Stimulated activated CD4-positive, alpha-beta T cell treated with anti-CD3 and anti-CD28 coated beads, Interleukin-15, amount 100 ng/mL, for 24 hours (primary cell): ENCODE measurements around the gene OR8I2.
"Not testable (repeated sequence)": the region's sequence is repeated elsewhere in the genome, so short reads cannot be mapped to it uniquely, and the experiment has no call there.

Experiments
- DNase-seq: peaks from one replicate; pipeline ENCODE4 v3.0.0-alpha.2; 2020

The OR8I2 gene

GRCh38 chr11:56093008-56093407, at the start of gene OR8I2:
OR8I2 (plus strand) TSS chr11:56093308; CDS start chr11:56093308, 0 bp downstream.
- DNase-seq, result no peak

- DNase-seq, result no peak
Measured at GRCh38 chr11:56045538-56045937, 47.6 kb upstream of the OR8I2 start.

- DNase-seq, result no peak
Measured at GRCh38 chr11:56048480-56048879, 44.6 kb upstream of the OR8I2 start.

DNA sequence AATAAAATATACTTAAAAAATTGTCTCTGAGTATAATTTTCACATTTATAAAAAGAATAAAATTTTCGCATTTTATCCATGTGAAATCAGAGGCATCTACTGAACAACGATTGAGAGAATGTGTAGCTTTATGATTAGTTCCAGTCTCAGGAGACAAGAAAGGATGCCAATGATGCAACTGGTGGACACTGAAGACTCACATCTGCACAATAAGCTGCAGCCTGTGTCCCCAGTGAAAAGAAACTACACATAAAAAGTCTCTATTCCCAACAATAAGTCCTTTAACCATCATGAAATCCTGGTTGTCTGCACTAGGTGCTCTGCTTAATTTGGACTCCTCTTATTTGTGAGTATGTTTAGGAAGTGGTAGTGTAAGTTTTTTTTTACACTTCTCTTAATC, 43.6 kb upstream of the OR8I2 start:
- DNase-seq, result no peak

DNA sequence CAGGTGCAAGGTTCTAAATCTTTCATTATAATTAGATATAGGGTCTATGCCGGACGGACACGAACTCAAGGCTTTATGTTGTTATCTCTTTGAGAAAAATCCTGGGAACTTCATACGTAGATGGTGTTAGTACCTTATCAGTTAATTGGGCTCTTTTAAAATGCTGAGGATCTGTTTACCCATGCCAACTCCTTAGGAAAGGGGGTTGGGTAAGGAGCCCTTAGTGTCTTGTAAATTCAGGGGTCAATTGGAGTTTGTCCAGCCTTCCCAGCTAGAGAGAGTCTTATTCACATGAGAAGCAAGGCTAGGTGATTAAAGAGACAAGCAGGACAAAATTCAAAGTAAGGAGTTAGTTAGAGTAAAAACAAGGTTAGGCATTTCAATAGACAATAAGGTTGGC, 36.7 kb upstream of the OR8I2 start:
- not testable (repeated sequence) for DNase-seq

DNA sequence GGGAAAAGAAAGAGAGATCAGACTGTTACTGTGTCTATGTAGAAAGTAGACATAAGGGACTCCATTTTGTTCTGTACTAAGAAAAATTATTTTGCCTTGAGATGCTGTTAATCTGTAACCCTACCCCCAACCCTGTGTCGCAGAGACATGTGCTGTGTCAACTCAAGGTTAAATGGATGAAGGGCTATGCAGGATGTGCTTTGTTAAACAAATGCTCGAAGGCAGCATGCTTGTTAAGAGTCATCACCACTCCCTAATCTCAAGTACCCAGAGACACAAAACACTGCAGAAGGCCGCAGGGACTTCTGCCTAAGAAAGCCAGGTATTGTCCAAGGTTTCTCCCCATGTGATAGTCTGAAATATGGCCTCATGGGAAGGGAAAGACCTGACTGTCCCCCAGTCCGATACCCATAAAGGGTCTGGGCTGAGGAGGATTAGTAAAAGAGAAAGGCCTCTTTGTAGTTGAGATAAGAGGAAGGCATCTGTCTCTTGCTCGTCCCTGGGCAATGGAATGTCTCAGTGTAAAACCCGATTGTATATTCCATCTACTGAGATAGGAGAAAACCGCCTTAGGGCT, 35.4 kb upstream of the OR8I2 start:
- not testable (repeated sequence) for DNase-seq

DNA sequence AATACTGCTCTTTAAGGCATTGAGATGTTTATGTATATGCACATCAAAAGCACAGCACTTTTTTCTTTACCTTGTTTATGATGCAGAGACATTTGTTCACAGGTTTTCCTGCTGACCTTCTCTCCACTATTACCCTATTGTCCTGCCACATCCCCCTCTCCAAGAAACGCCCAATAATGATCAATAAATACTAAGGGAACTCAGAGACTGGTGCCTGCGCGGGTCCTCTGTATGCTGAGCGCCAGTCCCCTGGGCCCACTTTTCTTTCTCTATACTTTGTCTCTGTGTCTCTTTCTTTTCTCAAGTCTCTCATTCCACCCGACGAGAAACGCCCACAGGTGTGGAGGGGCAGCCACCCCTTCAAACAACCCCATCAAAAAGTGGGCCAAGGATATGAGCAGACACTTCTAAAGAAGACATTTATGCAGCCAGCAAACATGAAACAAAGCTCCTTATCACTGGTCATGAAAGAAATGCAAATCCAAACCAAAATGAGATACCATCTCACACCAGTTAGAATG, 34.8 kb upstream of the OR8I2 start:
- DNase-seq, result not testable (repeated sequence)

DNA sequence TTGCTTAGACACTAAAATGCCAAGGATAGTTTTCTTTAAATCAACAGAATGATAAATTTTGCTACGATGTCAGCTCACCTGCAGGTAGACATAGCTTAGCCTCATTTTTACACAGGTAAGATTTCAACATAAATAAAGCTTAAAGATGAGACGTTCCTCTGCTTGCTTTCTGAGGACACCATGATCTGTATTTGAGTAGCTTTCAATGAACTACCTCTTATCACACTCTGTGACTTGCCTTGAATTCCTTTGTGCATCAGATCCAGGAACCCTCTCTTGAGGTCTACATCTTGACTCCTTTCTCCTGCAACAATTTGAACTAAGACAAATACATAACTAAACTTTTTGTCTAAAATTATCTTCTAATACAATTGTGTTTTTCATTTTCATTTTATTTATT, 26.1 kb upstream of the OR8I2 start:
- no peak for DNase-seq

GRCh38 chr11:56089697-56090096, 3.4 kb upstream of the OR8I2 start:
- no peak for DNase-seq

DNA sequence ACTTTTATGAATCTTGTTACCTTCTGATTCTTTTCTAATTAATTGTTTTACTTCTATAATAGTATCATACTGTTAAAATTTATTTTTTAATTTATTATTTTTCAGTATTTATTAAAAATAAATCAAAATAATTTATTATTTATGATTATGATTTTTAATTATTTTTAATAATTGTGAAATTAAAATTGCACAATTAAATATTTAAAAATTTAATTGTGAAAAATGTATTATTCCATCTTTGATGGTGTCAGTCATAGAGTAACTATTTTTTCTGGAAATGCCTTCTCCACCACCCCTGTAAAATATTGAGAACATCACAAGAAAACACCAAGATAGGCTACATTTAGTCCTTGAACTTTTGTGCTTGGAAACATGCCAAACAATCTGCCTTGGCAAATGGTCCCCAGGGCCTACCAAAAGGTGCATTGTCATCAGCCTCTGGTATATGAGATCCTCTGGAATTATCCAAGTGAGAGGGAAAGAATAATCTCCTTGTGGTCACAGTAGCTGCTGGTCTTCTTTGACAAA, 10.2 kb downstream of the OR8I2 start, which contains the start of gene OR8H2:
Gene OR8H2 (plus strand): TSS at position 478 of the 528 bp plus-strand sequence. CDS start 1,356 bp downstream, outside the sequence.
- DNase-seq, result no peak

GRCh38 chr11:56122073-56122472, 29.0 kb downstream of the OR8I2 start, which contains the start of gene OR8H3:
OR8H3 (plus strand) TSS chr11:56122373; CDS start chr11:56122373, 0 bp downstream.
- no peak for DNase-seq

- DNase-seq, result no peak
Measured at GRCh38 chr11:56140151-56140661, 47.1 kb downstream of the OR8I2 start, which contains the start of gene OR8J3. OR8J3 (minus strand) TSS chr11:56140201; CDS start chr11:56137718, 2,483 bp downstream.

DNA sequence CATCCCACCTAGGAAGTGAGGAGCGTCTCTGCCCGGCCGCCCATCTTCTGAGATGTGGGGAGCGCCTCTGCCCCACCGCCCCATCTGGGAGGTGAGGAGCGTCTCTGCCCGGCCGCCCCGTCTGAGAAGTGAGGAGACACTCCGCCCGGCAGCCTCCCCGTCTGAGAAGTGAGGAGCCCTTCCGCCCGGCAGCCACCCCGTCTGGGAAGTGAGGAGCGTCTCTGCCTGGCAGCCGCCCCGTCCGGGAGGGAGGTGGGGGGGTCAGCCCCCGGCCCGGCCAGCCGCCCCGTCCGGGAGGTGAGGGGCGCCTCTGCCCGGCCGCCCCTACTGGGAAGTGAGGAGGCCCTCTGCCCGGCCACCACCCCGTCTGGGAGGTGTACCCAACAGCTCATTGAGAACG, 50.6 kb downstream of the OR8I2 start:
- DNase-seq, result not testable (repeated sequence)
